ES-I3 (cell line): ENCODE results near the gene ALB.

Experiments used
- H3K36me3 ChIP-seq: 2 replicates; pipeline ENCODE4 v1.6.1; 2013; ENCODE audit warnings: mild to moderate bottlenecking, low read length, control low read depth, moderate library complexity; ENCODE audit not compliant: insufficient read depth
- H3K4me1 ChIP-seq: 2 replicates; pipeline ENCODE4 v1.6.1; 2013; ENCODE audit warnings: mild to moderate bottlenecking, control low read depth, low read length; ENCODE audit not compliant: insufficient read depth
- H3K9ac ChIP-seq: 2 replicates; pipeline ENCODE4 v1.6.1; 2013; ENCODE audit warnings: low read depth, mild to moderate bottlenecking, low read length, moderate library complexity
- H3K9me3 ChIP-seq: 2 replicates; pipeline ENCODE4 v1.6.1; 2013; ENCODE audit warnings: mild to moderate bottlenecking, low read length, moderate library complexity; ENCODE audit not compliant: control insufficient read depth, insufficient read depth

ALB gene

GRCh38 chr4:73396304-73396703, 7.8 kb upstream of the ALB start:
- no peaks in the 10 kb centered on the region for H3K36me3 ChIP-seq
- H3K4me1 ChIP-seq = no peaks in the 10 kb centered on the region
- no peak overlapping the region for H3K9ac ChIP-seq
- no peaks in the 10 kb centered on the region for H3K9me3 ChIP-seq

DNA sequence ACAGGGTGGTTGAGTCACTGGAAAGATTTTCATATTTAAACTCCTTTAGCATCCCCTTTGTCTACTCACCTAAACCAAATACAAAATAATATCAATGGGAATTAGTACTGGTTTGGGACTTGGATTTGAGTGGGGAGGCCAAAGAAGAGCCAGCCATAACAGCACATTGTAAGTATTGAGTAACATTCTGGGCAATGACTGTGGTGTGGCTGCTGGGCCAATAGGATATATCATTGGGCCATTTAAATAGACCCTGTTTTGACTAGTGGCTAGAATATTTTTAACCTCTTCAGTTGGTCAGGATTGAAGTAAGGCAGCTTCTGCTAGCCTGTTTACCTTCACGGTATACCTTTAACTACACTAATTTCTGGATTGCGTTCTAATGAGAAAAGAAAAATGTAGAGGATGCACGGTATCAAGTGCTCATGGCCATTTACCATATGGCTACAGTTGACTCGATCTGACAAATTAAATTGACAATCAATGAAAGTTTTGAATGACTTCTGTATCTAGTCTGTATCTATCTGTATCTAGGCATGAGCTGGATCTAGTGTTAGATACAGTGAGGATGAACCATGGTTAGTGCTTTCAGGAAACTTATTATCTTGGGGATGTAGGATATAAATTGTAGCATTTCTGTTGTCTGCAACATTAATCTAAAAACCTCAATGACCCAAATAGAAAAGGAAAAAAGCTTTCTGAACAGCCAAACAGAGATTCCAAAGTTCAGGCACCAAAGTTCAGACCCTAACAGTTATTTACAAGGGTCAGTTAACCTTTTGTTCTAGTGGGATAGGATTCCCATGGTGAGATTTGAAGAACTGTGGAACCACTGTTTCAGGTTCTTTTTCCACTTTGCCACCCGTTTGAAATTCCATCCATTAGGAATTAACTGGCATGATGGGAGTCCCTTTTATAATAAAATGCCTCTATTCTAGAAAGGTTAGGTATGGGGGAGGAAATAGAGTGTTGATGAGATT, 6.8 kb upstream of the ALB start:
- no peaks in the 10 kb centered on the region for H3K36me3 ChIP-seq

GRCh38 chr4:73401412-73401811, 2.7 kb upstream of the ALB start:
- H3K9ac ChIP-seq = no peak overlapping the region
- H3K4me1 ChIP-seq = no peaks in the 10 kb centered on the region
- no peaks in the 10 kb centered on the region for H3K9me3 ChIP-seq
- H3K36me3 ChIP-seq = no peaks in the 10 kb centered on the region

More for the DNA sequence above, 6.8 kb upstream of the ALB start:
- Histone ChIP-seq H3K9ac (no peak overlapping the region), H3K4me1 (no peaks in the 10 kb centered on the region), H3K9me3 (no peaks in the 10 kb centered on the region)

DNA sequence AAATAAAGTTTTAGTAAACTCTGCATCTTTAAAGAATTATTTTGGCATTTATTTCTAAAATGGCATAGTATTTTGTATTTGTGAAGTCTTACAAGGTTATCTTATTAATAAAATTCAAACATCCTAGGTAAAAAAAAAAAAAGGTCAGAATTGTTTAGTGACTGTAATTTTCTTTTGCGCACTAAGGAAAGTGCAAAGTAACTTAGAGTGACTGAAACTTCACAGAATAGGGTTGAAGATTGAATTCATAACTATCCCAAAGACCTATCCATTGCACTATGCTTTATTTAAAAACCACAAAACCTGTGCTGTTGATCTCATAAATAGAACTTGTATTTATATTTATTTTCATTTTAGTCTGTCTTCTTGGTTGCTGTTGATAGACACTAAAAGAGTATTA, 370 bp downstream of the ALB start:
- peaks cover 6% of the 10 kb centered on the region; the same call in 1 of the 2 replicates for H3K4me1 ChIP-seq
- H3K9me3 ChIP-seq = no peaks in the 10 kb centered on the region
- H3K36me3 ChIP-seq = no peaks in the 10 kb centered on the region
- no peak overlapping the region for H3K9ac ChIP-seq

GRCh38 chr4:73405138-73405537, 1.1 kb downstream of the ALB start:
- Histone ChIP-seq H3K9me3 (no peaks in the 10 kb centered on the region), H3K36me3 (no peaks in the 10 kb centered on the region), H3K4me1 (peaks cover 6% of the 10 kb centered on the region; the same call in 1 of the 2 replicates), H3K9ac (no peak overlapping the region)

DNA sequence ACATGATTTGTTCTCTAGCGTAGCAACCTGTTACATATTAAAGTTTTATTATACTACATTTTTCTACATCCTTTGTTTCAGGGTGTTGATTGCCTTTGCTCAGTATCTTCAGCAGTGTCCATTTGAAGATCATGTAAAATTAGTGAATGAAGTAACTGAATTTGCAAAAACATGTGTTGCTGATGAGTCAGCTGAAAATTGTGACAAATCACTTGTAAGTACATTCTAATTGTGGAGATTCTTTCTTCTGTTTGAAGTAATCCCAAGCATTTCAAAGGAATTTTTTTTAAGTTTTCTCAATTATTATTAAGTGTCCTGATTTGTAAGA, 2.4 kb downstream of the ALB start:
- H3K9ac ChIP-seq = no peak overlapping the region
- H3K9me3 ChIP-seq = no peaks in the 10 kb centered on the region
- H3K36me3 ChIP-seq = no peaks in the 10 kb centered on the region
- H3K4me1 ChIP-seq = peaks cover 6% of the 10 kb centered on the region; the same call in 1 of the 2 replicates

DNA sequence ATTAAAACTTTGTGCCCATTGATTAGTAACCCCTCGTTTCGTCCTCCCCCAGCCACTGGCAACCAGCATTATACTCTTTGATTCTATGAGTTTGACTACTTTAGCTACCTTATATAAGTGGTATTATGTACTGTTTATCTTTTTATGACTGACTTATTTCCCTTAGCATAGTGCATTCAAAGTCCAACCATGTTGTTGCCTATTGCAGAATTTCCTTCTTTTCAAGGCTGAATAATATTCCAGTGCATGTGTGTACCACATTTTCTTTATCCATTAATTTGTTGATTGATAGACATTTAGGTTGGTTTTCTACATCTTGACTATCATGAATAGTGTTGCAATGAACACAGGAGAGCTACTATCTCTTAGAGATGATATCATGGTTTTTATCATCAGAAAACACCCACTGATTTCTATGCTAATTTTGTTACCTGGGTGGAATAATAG, 3.2 kb downstream of the ALB start:
- Histone ChIP-seq H3K4me1 (peaks cover 6% of the 10 kb centered on the region; the same call in 1 of the 2 replicates), H3K9me3 (no peaks in the 10 kb centered on the region), H3K9ac (no peak overlapping the region), H3K36me3 (no peaks in the 10 kb centered on the region)

- H3K36me3 ChIP-seq = no peaks in the 10 kb centered on the region
- peaks cover 6% of the 10 kb centered on the region; the same call in 1 of the 2 replicates for H3K4me1 ChIP-seq
- H3K9ac ChIP-seq = no peak overlapping the region
- no peaks in the 10 kb centered on the region for H3K9me3 ChIP-seq
Measured at GRCh38 chr4:73408181-73408867, 4.2 kb downstream of the ALB start.

- H3K9ac ChIP-seq = no peak overlapping the region
- peaks cover 6% of the 10 kb centered on the region; the same call in 1 of the 2 replicates for H3K4me1 ChIP-seq
Measured at GRCh38 chr4:73409012-73409862, 5.2 kb downstream of the ALB start.

DNA sequence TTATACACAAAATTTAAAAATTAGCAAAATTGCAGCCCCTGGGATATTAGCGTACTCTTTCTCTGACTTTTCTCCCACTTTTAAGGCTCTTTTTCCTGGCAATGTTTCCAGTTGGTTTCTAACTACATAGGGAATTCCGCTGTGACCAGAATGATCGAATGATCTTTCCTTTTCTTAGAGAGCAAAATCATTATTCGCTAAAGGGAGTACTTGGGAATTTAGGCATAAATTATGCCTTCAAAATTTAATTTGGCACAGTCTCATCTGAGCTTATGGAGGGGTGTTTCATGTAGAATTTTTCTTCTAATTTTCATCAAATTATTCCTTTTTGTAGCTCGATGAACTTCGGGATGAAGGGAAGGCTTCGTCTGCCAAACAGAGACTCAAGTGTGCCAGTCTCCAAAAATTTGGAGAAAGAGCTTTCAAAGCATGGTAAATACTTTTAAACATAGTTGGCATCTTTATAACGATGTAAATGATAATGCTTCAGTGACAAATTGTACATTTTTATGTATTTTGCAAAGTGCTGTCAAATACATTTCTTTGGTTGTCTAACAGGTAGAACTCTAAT, 6.0 kb downstream of the ALB start:
- Histone ChIP-seq H3K9ac (no peak overlapping the region), H3K4me1 (peaks cover 6% of the 10 kb centered on the region; the same call in 1 of the 2 replicates), H3K36me3 (no peaks in the 10 kb centered on the region), H3K9me3 (no peaks in the 10 kb centered on the region)

More at GRCh38 chr4:73409012-73409862, 5.2 kb downstream of the ALB start:
- no peaks in the 10 kb centered on the region for H3K36me3 ChIP-seq
- H3K9me3 ChIP-seq = no peaks in the 10 kb centered on the region

GRCh38 chr4:73410916-73411730, 7.0 kb downstream of the ALB start:
- Histone ChIP-seq H3K4me1 (peaks cover 6% of the 10 kb centered on the region; the same call in 1 of the 2 replicates), H3K36me3 (no peaks in the 10 kb centered on the region), H3K9ac (no peak overlapping the region), H3K9me3 (no peaks in the 10 kb centered on the region)

- peaks cover 6% of the 10 kb centered on the region; the same call in 1 of the 2 replicates for H3K4me1 ChIP-seq
- no peaks in the 10 kb centered on the region for H3K9me3 ChIP-seq
- no peaks in the 10 kb centered on the region for H3K36me3 ChIP-seq
- H3K9ac ChIP-seq = no peak overlapping the region
Measured at GRCh38 chr4:73411731-73412414, 7.8 kb downstream of the ALB start.
